ENCODE data around the gene IFT27. TPM values are rescaled to one million over a fixed set of nuclear protein-coding genes. Genes with fewer than 3 reads are reported as not detected.

The IFT27 gene
- total and polyA plus RNA-seq, 2 of the 4 experiments (the other 2 are of a cell fraction), result 14.5 to 26.9 TPM

DNA sequence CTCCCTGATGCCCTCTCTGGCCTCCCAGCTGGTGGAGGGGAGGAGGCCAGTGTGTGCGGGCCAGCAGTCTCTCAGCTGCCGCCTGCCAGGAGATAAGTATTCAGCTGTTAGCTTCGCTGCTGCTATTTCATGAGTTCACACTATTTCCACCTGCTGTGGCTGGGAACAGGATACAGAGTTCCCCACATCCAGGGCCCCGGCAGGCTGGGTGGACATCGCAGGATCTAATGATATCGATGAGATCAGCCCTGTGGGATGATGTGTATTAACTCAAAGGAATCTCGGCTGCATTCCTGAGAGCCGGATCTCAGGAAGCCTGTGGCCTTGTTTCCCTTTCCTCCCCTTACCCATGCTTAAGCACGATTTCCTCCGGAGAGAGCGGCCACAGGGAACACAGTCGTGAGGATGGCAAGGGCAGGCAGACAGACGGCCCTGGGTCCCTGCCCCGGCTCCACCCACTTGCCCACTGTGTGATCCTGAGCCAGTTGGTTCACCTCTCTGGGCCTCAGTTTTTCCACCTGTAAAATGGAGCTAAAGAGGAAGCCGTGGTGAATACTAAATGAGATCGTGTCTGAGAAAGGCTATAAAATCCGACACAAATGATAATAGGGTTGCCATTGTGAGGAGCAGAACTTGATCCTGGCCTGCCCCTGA, 47.4 kb upstream of the IFT27 start:
- H3K18ac ChIP-seq (ENCODE audit: low read depth, low read length), result no peak overlapping the region
- H4K20me1 ChIP-seq (ENCODE audit: insufficient read depth, low read length), result no peaks in the 10 kb centered on the region
- no peak overlapping the region for H2AFZ ChIP-seq (replicated peaks; ENCODE audit: low read length, poor library complexity)
- POLR2A ChIA-PET (ENCODE audit: unreplicated experiment), result no interaction called here
- no peak for TF ChIP-seq RFX5 (IDR thresholded peaks at IDR 0.05; ENCODE audit: low read depth, low read length)
- TF ChIP-seq NFE2L2 (IDR thresholded peaks at IDR 0.05; ENCODE audit: low read depth, low read length), result no peak
- TF ChIP-seq, protein P1, sequence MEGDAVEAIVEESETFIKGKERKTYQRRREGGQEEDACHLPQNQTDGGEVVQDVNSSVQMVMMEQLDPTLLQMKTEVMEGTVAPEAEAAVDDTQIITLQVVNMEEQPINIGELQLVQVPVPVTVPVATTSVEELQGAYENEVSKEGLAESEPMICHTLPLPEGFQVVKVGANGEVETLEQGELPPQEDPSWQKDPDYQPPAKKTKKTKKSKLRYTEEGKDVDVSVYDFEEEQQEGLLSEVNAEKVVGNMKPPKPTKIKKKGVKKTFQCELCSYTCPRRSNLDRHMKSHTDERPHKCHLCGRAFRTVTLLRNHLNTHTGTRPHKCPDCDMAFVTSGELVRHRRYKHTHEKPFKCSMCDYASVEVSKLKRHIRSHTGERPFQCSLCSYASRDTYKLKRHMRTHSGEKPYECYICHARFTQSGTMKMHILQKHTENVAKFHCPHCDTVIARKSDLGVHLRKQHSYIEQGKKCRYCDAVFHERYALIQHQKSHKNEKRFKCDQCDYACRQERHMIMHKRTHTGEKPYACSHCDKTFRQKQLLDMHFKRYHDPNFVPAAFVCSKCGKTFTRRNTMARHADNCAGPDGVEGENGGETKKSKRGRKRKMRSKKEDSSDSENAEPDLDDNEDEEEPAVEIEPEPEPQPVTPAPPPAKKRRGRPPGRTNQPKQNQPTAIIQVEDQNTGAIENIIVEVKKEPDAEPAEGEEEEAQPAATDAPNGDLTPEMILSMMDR (conservative IDR thresholded peaks at IDR 0.05; ENCODE audit: low read depth, low read length), result no peak
- TF ChIP-seq POLR2A (IDR thresholded peaks at IDR 0.05; ENCODE audit: low read depth, low read length), result no peak
- no peak for TF ChIP-seq MAZ (IDR thresholded peaks at IDR 0.05; ENCODE audit: borderline replicate concordance, low read depth, low read length)
- TF ChIP-seq RAD21 (IDR thresholded peaks at IDR 0.05; ENCODE audit: low read length), result no peak
- no peak overlapping the region for H3K4me2 ChIP-seq (ENCODE audit: low read depth, low read length)
- H4K5ac ChIP-seq (ENCODE audit: low read depth, low read length), result no peak overlapping the region
- intact Hi-C loops (cut with micrococcal nuclease), result no loop called here
- CTCF ChIA-PET, result no interaction called here
- BruUV-seq (replicated peaks), result no TSS peak
- DNase-seq (peak; percentile 5), ATAC-seq (ENCODE audit: low read depth) (peak; percentile 11; the same call in 1 of the 2 replicates)
- H3K27ac ChIP-seq (ENCODE audit: insufficient read depth, low read length), result no peak overlapping the region
- no peak overlapping the region for H3K14ac ChIP-seq (replicated peaks; ENCODE audit: low read depth, low read length)
- H3K4me3 ChIP-seq (ENCODE audit: insufficient read depth, low read depth, low read length), result no peak overlapping the region
- no peak overlapping the region for H2BK20ac ChIP-seq (ENCODE audit: low read depth, low read length)
- no peaks in the 10 kb centered on the region for H3K36me3 ChIP-seq (ENCODE audit: control insufficient read depth, insufficient read depth, low read length)
- H4K8ac ChIP-seq (ENCODE audit: low read depth in 2 of 2, low read length in 2 of 2), result no peak overlapping the region
- H3K79me1 ChIP-seq (ENCODE audit: low read depth in 1 of 2, low read length in 2 of 2), result no peaks in the 10 kb centered on the region
- no peak overlapping the region for H3K56ac ChIP-seq (ENCODE audit: extremely low read depth, insufficient read depth, low read length)
- dilution Hi-C loops (cut with HindIII; ENCODE audit: low sequenced_read_pairs, unreplicated experiment), result no loop called here
- 46% methylated on average over 4 of the region's 17 CpGs; no CpG with 5 or more reads in 1 of the 2 experiments for WGBS, 2 experiments (ENCODE audit: extremely low coverage in 2 of 2, insufficient read length in 1 of 2)
- H2AK9ac ChIP-seq (replicated peaks; ENCODE audit: low read depth, low read length, poor library complexity), result no peak overlapping the region
- H4K91ac ChIP-seq (ENCODE audit: insufficient read depth, low read depth, low read length), result no peak overlapping the region
- no peaks in the 10 kb centered on the region for H3K4me1 ChIP-seq (ENCODE audit: control insufficient read depth, insufficient read depth, low read length)
- no peak overlapping the region for H2AK5ac ChIP-seq (ENCODE audit: low read depth, low read length)
- H2BK5ac ChIP-seq (ENCODE audit: low read depth, low read length, poor library complexity, severe bottlenecking), result no peak overlapping the region
- no peak overlapping the region for H2BK120ac ChIP-seq (ENCODE audit: low read depth, low read length)
- in situ Hi-C loops (cut with MboI; ENCODE audit: low sequenced_read_pairs), result no loop called here
- no peak overlapping the region for H2BK15ac ChIP-seq (ENCODE audit: low read depth, low read length)
- no peak overlapping the region for H3K23ac ChIP-seq (ENCODE audit: low read depth, low read length)
- H3K9ac ChIP-seq (ENCODE audit: low read depth, low read length), result no peak overlapping the region
- no peak overlapping the region for H3K4ac ChIP-seq (ENCODE audit: low read depth, low read length)
- peaks cover 56% of the 10 kb centered on the region for H3K27me3 ChIP-seq (ENCODE audit: control insufficient read depth, insufficient read depth, low read length)
- no peaks in the 10 kb centered on the region for H3K9me1 ChIP-seq (ENCODE audit: insufficient read depth, low read length)
- no peaks in the 10 kb centered on the region for H3K9me3 ChIP-seq (ENCODE audit: control insufficient read depth, insufficient read depth, low read length)

Data from IMR-90 (cell line).